Loucy (cell line): Measurements from ENCODE around the gene FCGR3A.
"Not testable (repeated sequence)": the region's sequence is repeated elsewhere in the genome, so short reads cannot be mapped to it uniquely, and the experiment has no call there.

ENCODE experiments used
- H2AFZ ChIP-seq: fragments of 200-600 bp; sonication (generic); 2 replicates; pipeline ENCODE4 v1.6.0; 2016; ENCODE audit warnings: antibody characterized with exemption, mild to moderate bottlenecking, low read length, moderate library complexity
- H3F3A ChIP-seq: fragments of 200-600 bp; 2 replicates; pipeline ENCODE4 v1.6.0; 2016; ENCODE audit warnings: antibody characterized with exemption, low read depth, mild to moderate bottlenecking
- H3K27me3 ChIP-seq: fragments of 200-600 bp; sonication (generic); 2 replicates; pipeline ENCODE4 v1.6.1; 2014; ENCODE audit warnings: low read length, mild to moderate bottlenecking; ENCODE audit not compliant: insufficient read depth, poor library complexity, severe bottlenecking
- H3K36me3 ChIP-seq: fragments of 200-600 bp; sonication (generic); 2 replicates; pipeline ENCODE4 v1.6.1; 2016; ENCODE audit warnings: low read length; ENCODE audit not compliant: insufficient read depth
- H3K4me1 ChIP-seq: fragments of 200-600 bp; sonication (generic); 2 replicates; pipeline ENCODE4 v1.5.1; 2014; ENCODE audit warnings: low read length, mild to moderate bottlenecking; ENCODE audit not compliant: insufficient read depth, poor library complexity, severe bottlenecking
- H3K4me2 ChIP-seq: fragments of 200-600 bp; sonication (generic); 2 replicates; pipeline ENCODE4 v1.6.0; 2014; ENCODE audit warnings: antibody characterized with exemption, low read length, low read depth, mild to moderate bottlenecking; ENCODE audit not compliant: poor library complexity, severe bottlenecking
- H3K4me3 ChIP-seq: fragments of 200-600 bp; sonication (generic); 2 replicates; pipeline ENCODE4 v1.5.1; 2014; ENCODE audit warnings: low read length, mild to moderate bottlenecking, mixed read lengths; ENCODE audit not compliant: poor library complexity, severe bottlenecking
- H3K79me2 ChIP-seq: fragments of 200-600 bp; sonication (generic); 2 replicates; pipeline ENCODE4 v1.6.1; 2014; ENCODE audit warnings: low read length; ENCODE audit not compliant: insufficient read depth
- H3K9ac ChIP-seq: fragments of 200-600 bp; sonication (generic); 2 replicates; pipeline ENCODE4 v1.6.0; 2014; ENCODE audit warnings: mild to moderate bottlenecking, low read depth, low read length, moderate library complexity; ENCODE audit not compliant: poor library complexity, severe bottlenecking
- H3K9me2 ChIP-seq: fragments of 200-600 bp; sonication (generic); replicated peaks from 2 replicates; pipeline ENCODE4 v1.6.1; 2016; ENCODE audit warnings: low read depth, low read length, mixed read lengths
- H3K9me3 ChIP-seq: fragments of 200-600 bp; sonication (generic); 2 replicates; pipeline ENCODE4 v1.6.1; 2014; ENCODE audit warnings: mild to moderate bottlenecking, antibody characterized with exemption, low read length, low read depth; ENCODE audit not compliant: insufficient read depth
- H4K20me1 ChIP-seq: fragments of 200-600 bp; sonication (generic); 2 replicates; pipeline ENCODE4 v1.6.0; 2014; ENCODE audit warnings: antibody characterized with exemption, low read length, mild to moderate bottlenecking; ENCODE audit not compliant: insufficient read depth, poor library complexity, severe bottlenecking

Gene FCGR3A

GRCh38 chr1:161540570-161540960 is 9.1 kb downstream of the FCGR3A start:
- H3K79me2 ChIP-seq, H3K27me3 ChIP-seq, H4K20me1 ChIP-seq, H3K4me3 ChIP-seq, H3F3A ChIP-seq, H3K9ac ChIP-seq, H3K9me2 ChIP-seq, H3K9me3 ChIP-seq, H3K36me3 ChIP-seq: not testable (repeated sequence)
- peak overlapping the region; percentile 73; the same call in 1 of the 2 replicates for H2AFZ ChIP-seq
- peak overlapping the region; percentile 20 for H3K4me2 ChIP-seq
- H3K4me1 ChIP-seq, result peaks cover 31% of the 10 kb centered on the region

- Histone ChIP-seq H3K4me2 (peak overlapping the region; percentile 20), H3K4me3 (peak overlapping the region; percentile 62), H3K4me1 (peaks cover 26% of the 10 kb centered on the region), H2AFZ (peak overlapping the region; percentile 88)
- H4K20me1 ChIP-seq, H3F3A ChIP-seq, H3K27me3 ChIP-seq, H3K36me3 ChIP-seq, H3K9me2 ChIP-seq, H3K79me2 ChIP-seq, H3K9me3 ChIP-seq, H3K9ac ChIP-seq: not testable (repeated sequence)
These were observed 9.7 kb downstream of the FCGR3A start for GRCh38 chr1:161539731-161540569.

- H3K9me2 ChIP-seq, H2AFZ ChIP-seq, H3K27me3 ChIP-seq, H4K20me1 ChIP-seq, H3F3A ChIP-seq, H3K79me2 ChIP-seq, H3K9ac ChIP-seq, H3K36me3 ChIP-seq, H3K4me2 ChIP-seq, H3K4me3 ChIP-seq, H3K9me3 ChIP-seq: not testable (repeated sequence)
- H3K4me1 ChIP-seq, result peaks cover 26% of the 10 kb centered on the region
These were observed 10.6 kb downstream of the FCGR3A start for GRCh38 chr1:161538925-161539479.

- not testable (repeated sequence) for H3K4me2 ChIP-seq
These were observed 12.4 kb downstream of the FCGR3A start for GRCh38 chr1:161537068-161537669.

GRCh38 chr1:161532644-161533567 is 16.7 kb downstream of the FCGR3A start:
- H3K4me3 ChIP-seq, H3K9me3 ChIP-seq, H2AFZ ChIP-seq, H3K79me2 ChIP-seq, H3K4me2 ChIP-seq, H3F3A ChIP-seq, H3K27me3 ChIP-seq, H3K36me3 ChIP-seq, H3K9me2 ChIP-seq, H4K20me1 ChIP-seq, H3K9ac ChIP-seq: not testable (repeated sequence)
- H3K4me1 ChIP-seq, result peaks cover 13% of the 10 kb centered on the region

More at GRCh38 chr1:161537068-161537669, 12.4 kb downstream of the FCGR3A start:
- not testable (repeated sequence) for H3K9me3 ChIP-seq, H3K79me2 ChIP-seq, H3K9ac ChIP-seq, H3K27me3 ChIP-seq, H3K4me3 ChIP-seq, H3F3A ChIP-seq, H2AFZ ChIP-seq, H3K9me2 ChIP-seq, H4K20me1 ChIP-seq, H3K36me3 ChIP-seq
- peaks cover 18% of the 10 kb centered on the region for H3K4me1 ChIP-seq
